Kidney epithelial cell (primary cell): Measurements from ENCODE around the gene AP3S2. TPM values are rescaled to one million over a fixed set of nuclear protein-coding genes. Genes with fewer than 3 reads are reported as not detected.
"Not testable (repeated sequence)": the region's sequence is repeated elsewhere in the genome, so short reads cannot be mapped to it uniquely, and the experiment has no call there.

ENCODE experiments used
- DNase-seq: peaks from one replicate; pipeline ENCODE4 v3.0.0-alpha.2; 2010; ENCODE audit warnings: low read depth
- H3K27me3 ChIP-seq: 2 replicates; pipeline ENCODE4 v1.6.0; 2011; ENCODE audit warnings: low read length; ENCODE audit not compliant: control insufficient read depth, insufficient read depth
- H3K36me3 ChIP-seq: 2 replicates; pipeline ENCODE4 v1.5.1; 2011; ENCODE audit warnings: low read length; ENCODE audit not compliant: control insufficient read depth, insufficient read depth
- H3K4me3 ChIP-seq: 2 replicates; pipeline ENCODE4 v1.5.1; 2011; ENCODE audit warnings: low read depth, mild to moderate bottlenecking, control low read depth, low read length
- CTCF ChIP-seq: IDR thresholded peaks from 2 replicates; pipeline ENCODE4 v1.5.1; 2011; ENCODE audit warnings: mild to moderate bottlenecking, moderate library complexity, low read length, control low read depth, inconsistent platforms; ENCODE audit not compliant: insufficient read depth, poor library complexity, severe bottlenecking
- total RNA-seq: library from RNA; depleted of rRNA; stranded (reverse); fragments of >200 nt; gene quantifications from 2 replicates; pipeline ENCODE4 v1.2.3, GENCODE V29; 2015

Gene AP3S2
- total RNA-seq, 1 donor from 2014 or later: 66.6 TPM

DNA sequence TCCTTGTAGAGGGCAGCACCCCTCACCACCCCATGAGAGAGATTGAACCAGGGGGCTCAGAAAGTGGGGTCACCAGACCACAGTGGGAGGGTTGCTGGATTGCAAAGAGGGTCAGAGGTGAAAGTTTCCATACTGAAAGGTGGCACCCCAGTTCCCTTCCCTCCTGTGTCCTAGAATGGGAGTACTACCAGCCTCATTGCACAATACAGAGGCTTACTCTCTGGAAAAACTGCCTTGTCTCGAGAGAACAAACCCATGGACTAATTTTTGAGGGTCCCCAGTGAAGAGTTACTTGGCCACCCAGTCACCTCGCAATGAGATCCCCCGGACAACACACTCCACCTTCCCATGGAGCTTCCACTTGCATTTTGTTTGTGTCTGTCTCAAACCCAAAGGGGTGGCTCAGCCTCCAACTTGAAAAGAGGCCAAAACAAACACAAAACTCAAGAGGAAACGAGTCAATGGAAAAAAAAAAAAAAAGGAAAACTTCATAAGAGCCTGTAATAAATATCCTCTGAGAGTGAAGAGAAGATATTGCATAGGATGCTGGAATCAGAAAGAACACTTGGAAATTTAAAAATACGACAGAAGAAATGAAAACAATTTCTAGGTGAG lies 99.1 kb downstream of the AP3S2 start:
- Histone ChIP-seq H3K36me3 (peaks cover 1% of the 10 kb centered on the region), H3K4me3 (no peak overlapping the region), H3K27me3 (no peaks in the 10 kb centered on the region)
- no peak for DNase-seq
- no peak for TF ChIP-seq CTCF

DNA sequence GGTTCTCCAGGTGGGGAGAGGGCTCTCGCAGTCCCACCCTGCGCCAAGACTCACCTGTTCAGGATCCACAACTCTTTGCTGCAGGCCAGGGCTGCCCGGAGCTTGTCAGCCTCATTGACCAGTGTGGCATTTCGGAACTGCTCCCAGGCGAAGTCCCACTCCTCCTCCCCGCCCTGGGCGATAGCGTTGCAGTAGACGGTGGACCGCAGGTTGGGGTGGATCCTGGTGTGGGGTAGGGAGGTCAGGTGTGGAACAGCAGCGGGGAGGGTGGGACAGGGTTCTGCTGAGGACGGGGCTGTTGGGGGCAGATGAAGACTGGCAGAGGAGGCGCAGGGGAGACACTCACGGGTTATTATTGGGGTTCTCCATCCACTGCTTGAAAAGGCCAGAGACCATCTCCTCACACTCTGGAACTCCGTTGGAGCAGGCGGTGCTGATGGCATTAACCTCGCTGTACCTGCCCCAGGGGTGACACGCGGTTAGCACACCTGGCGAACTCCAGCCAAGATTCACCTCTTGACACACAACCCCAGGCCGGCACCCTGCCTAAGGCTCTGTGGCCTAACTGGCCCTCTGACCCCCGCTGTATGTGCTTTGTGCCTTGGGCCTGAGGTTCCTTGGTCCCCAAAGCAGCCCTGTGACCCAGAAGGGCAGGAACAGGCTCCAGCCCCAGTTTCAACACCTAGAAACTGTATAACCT lies 101.5 kb downstream of the AP3S2 start:
- Histone ChIP-seq H3K27me3 (no peaks in the 10 kb centered on the region), H3K4me3 (no peak overlapping the region), H3K36me3 (no peaks in the 10 kb centered on the region)
- no peak for DNase-seq
- no peak for TF ChIP-seq CTCF

DNA sequence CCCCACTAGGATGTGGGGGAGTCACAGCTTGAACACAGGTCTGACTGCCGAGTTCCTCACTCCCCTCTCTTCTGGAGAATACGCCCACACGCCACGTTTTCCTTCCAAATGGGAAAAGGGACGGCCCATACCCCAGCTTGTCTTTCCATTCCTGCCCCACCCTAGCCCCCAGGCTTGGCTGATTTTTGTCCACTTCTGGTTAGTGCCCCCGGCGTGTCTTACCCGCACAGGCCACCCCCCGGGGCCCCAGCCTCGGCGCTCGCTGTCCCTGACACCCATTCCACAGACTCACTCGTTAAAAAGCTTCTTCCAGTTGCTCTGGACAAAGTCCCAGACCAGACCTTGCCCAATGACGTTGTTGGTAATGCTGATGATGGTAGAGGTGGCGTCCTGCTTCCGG lies 103.1 kb downstream of the AP3S2 start:
- H3K27me3 ChIP-seq: no peaks in the 10 kb centered on the region
- no peaks in the 10 kb centered on the region for H3K36me3 ChIP-seq
- no peak overlapping the region for H3K4me3 ChIP-seq
- TF ChIP-seq CTCF: no peak
- DNase-seq: no peak

- DNase-seq: no peak
Measured at GRCh38 chr15:89790206-89790605, 103.6 kb downstream of the AP3S2 start.

DNA sequence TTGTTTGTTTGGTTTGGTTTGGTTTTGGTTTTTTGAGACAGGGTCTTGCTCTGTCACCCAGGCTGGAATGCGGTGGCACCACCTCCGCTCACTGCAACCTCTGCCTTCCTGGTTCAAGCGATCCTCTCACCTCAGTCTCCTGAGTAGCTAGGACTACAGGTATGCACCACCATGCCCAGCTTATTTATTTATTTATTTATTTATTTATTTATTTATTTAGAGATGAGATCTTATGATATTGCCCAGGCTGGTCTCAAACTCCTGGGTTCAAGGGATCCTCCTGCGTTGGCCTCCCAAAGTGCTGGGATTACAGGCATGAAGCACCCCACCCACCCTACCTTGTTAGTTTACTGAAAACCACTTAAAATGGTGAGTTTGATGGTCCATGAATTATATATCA lies 105.2 kb downstream of the AP3S2 start:
- not testable (repeated sequence) for H3K4me3 ChIP-seq, H3K36me3 ChIP-seq, H3K27me3 ChIP-seq, DNase-seq

More at GRCh38 chr15:89790206-89790605, 103.6 kb downstream of the AP3S2 start:
- TF ChIP-seq CTCF: no peak
- Histone ChIP-seq H3K36me3 (no peaks in the 10 kb centered on the region), H3K4me3 (no peak overlapping the region), H3K27me3 (no peaks in the 10 kb centered on the region)

DNA sequence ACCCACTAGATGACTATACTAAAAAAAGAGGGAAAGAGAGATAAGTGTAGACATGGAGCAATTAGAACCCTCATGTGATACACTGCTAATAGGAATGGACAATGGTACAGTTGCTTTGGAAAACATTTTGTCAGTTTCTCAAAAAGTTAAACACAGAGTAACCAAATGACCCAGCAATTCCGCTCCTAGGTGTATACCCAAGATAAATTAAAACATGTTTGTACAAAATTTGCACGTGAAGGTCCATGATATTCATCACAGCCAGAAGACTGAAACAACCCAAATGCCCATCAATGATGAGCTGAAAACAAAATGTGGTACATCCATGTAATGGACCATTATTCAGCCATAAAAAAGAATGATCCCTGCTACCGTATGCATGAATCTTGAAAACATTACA lies 105.8 kb downstream of the AP3S2 start:
- no peak for DNase-seq

More for the DNA sequence above, 105.8 kb downstream of the AP3S2 start:
- Histone ChIP-seq H3K27me3 (no peaks in the 10 kb centered on the region), H3K36me3 (no peaks in the 10 kb centered on the region), H3K4me3 (no peak overlapping the region)
- no peak for TF ChIP-seq CTCF
